HFFc6 (cell line): ENCODE data around the gene SCN8A. TPM values are rescaled to one million over a fixed set of nuclear protein-coding genes. Genes with fewer than 3 reads are reported as not detected.
A peak's percentile ranks its signal among the peaks of the same experiment; 100 is the strongest.

ENCODE experiments used
- DNase-seq: peaks from one replicate; pipeline ENCODE4 v3.0.0-alpha.2; 2018
- H3K27ac Mint-ChIP-seq: 2 replicates; pipeline ENCODE4 v1.8.0; 2020; ENCODE audit warnings: mild to moderate bottlenecking, mixed read lengths
- H3K27me3 Mint-ChIP-seq: 2 replicates; pipeline ENCODE4 v1.8.0; 2021; ENCODE audit warnings: mild to moderate bottlenecking, moderate library complexity, mixed read lengths; ENCODE audit not compliant: insufficient read depth
- H3K36me3 Mint-ChIP-seq: 2 replicates; pipeline ENCODE4 v1.8.0; 2021; ENCODE audit warnings: low read depth, mixed read lengths
- H3K4me1 Mint-ChIP-seq: 2 replicates; pipeline ENCODE4 v1.8.0; 2020; ENCODE audit warnings: low read depth, mixed read lengths
- H3K4me3 Mint-ChIP-seq: 2 replicates; pipeline ENCODE4 v1.8.0; 2020; ENCODE audit warnings: mild to moderate bottlenecking, moderate library complexity, mixed read lengths
- H3K9me3 Mint-ChIP-seq: 2 replicates; pipeline ENCODE4 v1.8.0; 2020; ENCODE audit warnings: mild to moderate bottlenecking, mixed read lengths
- CTCF ChIP-seq: fragments of 200-600 bp; sonication (generic); IDR thresholded peaks from 2 replicates; pipeline ENCODE4 v1.5.0; 2021; ENCODE audit warnings: antibody characterized with exemption, mild to moderate bottlenecking
- total RNA-seq, 6 experiments: library from RNA; stranded (reverse); fragmentation: NEBNext Ultra II Directional; extraction: Animal tissue kit (Norgen Biotek cat#: 25700); gene quantifications; 2 replicates in 1 of 6; 3 replicates in 5 of 6; pipeline ENCODE4 v1.2.3, GENCODE V29; 2021

The SCN8A gene
- total RNA-seq, 6 experiments from 2014 or later: 13.4 to 16.0 (median 15.3) TPM

- no peak for TF ChIP-seq CTCF
- DNase-seq: no peak
- H3K4me1 Mint-ChIP-seq: no peaks in the 10 kb centered on the region
- H3K36me3 Mint-ChIP-seq: no peaks in the 10 kb centered on the region
- H3K27me3 Mint-ChIP-seq: peaks cover 58% of the 10 kb centered on the region
- 0 out of 2 replicates have a peak overlapping the region, but pooled peaks have one; percentile 11 for H3K4me3 Mint-ChIP-seq
- no peaks in the 10 kb centered on the region for H3K9me3 Mint-ChIP-seq
- no peak overlapping the region for H3K27ac Mint-ChIP-seq
Observed at GRCh38 chr12:51846271-51846691, 255.2 kb downstream of the SCN8A start.

GRCh38 chr12:51846911-51847642 lies 256.0 kb downstream of the SCN8A start:
- Mint-ChIP-seq H3K9me3 (no peaks in the 10 kb centered on the region), H3K27me3 (peaks cover 50% of the 10 kb centered on the region), H3K4me1 (no peaks in the 10 kb centered on the region), H3K4me3 (peak overlapping the region; percentile 62), H3K36me3 (no peaks in the 10 kb centered on the region), H3K27ac (no peak overlapping the region)
- DNase-seq: no peak
- TF ChIP-seq CTCF: no peak

- DNase-seq: no peak
- no peak overlapping the region for H3K27ac Mint-ChIP-seq
- no peaks in the 10 kb centered on the region for H3K4me1 Mint-ChIP-seq
- H3K4me3 Mint-ChIP-seq: peak overlapping the region; percentile 28
- no peaks in the 10 kb centered on the region for H3K9me3 Mint-ChIP-seq
- H3K36me3 Mint-ChIP-seq: no peaks in the 10 kb centered on the region
- H3K27me3 Mint-ChIP-seq: peaks cover 43% of the 10 kb centered on the region
- TF ChIP-seq CTCF: no peak
Observed at GRCh38 chr12:51847643-51848325, 256.8 kb downstream of the SCN8A start.

GRCh38 chr12:51848326-51848727 lies 257.3 kb downstream of the SCN8A start, which contains the start of gene FIGNL2:
Gene FIGNL2, minus strand, starts transcription at chr12:51848718. Its CDS starts 26,305 bp downstream, at chr12:51822413.
- Mint-ChIP-seq H3K4me1 (no peaks in the 10 kb centered on the region), H3K4me3 (peak within 1 kb of the TSS; percentile 28), H3K27ac (no peak within 1 kb of the TSS), H3K27me3 (peaks cover 39% of the 10 kb centered on the region), H3K36me3 (no peaks in the 10 kb centered on the region), H3K9me3 (no peaks in the 10 kb centered on the region)
- DNase-seq: no peak
- no peak for TF ChIP-seq CTCF

GRCh38 chr12:51848841-51849735 lies 258.1 kb downstream of the SCN8A start:
- no peaks in the 10 kb centered on the region for H3K4me1 Mint-ChIP-seq
- DNase-seq: no peak
- H3K27me3 Mint-ChIP-seq: peaks cover 35% of the 10 kb centered on the region
- H3K36me3 Mint-ChIP-seq: no peaks in the 10 kb centered on the region
- no peak overlapping the region for H3K4me3 Mint-ChIP-seq
- no peak for TF ChIP-seq CTCF
- no peaks in the 10 kb centered on the region for H3K9me3 Mint-ChIP-seq
- H3K27ac Mint-ChIP-seq: no peak overlapping the region
